ENCODE results near the gene NIBAN1.

Gene NIBAN1

DNA sequence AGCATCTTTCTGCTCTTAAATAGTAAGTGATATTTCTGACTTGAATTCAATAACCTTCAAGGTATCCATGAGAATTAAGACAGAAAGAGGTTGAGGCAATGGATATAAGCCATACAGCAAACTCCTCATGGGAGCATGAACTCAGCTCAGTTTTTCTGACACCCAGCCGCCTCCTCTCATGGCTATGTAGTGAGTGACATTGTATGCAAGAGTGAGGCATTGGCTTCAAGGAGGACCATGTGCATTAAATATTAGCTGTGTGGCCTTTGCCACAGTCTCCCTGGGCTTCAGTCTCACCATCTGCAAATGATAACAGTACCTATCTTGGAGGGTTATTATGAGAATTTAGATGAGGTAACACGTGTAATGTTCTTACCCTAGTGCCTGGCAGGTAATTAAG, 23.4 kb downstream of the NIBAN1 start:
- Histone ChIP-seq H4K91ac (ENCODE audit: low read depth, low read length, poor library complexity) (no peak overlapping the region), H3K27me3 (ENCODE audit: control insufficient read depth in 3 of 3, insufficient read depth in 3 of 3, low read depth in 1 of 3, low read length in 3 of 3) (no peaks in the 10 kb centered on the region), H3K14ac (ENCODE audit: low read length) (no peak overlapping the region), H2BK12ac (ENCODE audit: low read length) (no peak overlapping the region), H3K4me2 (ENCODE audit: insufficient read depth, low read length, poor library complexity, severe bottlenecking) (no peak overlapping the region), H3K4me1 (ENCODE audit: control insufficient read depth in 2 of 2, insufficient read depth in 1 of 2, low read depth in 1 of 2, low read length in 2 of 2) (peaks cover 0 to 2% of the 10 kb centered on the region in 2 donors), H2BK120ac (ENCODE audit: low read depth, low read length) (no peak overlapping the region), H2BK15ac (ENCODE audit: low read length) (no peak overlapping the region), H2AFZ (ENCODE audit: low read length) (no peak overlapping the region), H2AK5ac (ENCODE audit: low read depth, low read length) (no peak overlapping the region), H4K8ac (ENCODE audit: low read depth, low read length) (no peak overlapping the region), H2BK5ac (ENCODE audit: low read length) (no peak overlapping the region), H3K4me3 (ENCODE audit: low read length in 2 of 2) (no peak overlapping the region), H3K27ac (replicated peaks; ENCODE audit: low read length) (no peak overlapping the region), H3K9ac (ENCODE audit: low read depth, low read length, poor library complexity) (no peak overlapping the region), H3K23ac (ENCODE audit: low read depth, low read length, poor library complexity) (no peak overlapping the region), H3K18ac (ENCODE audit: low read length) (no peak overlapping the region), H3K36me3 (replicated peaks in 1 of 2; ENCODE audit: control insufficient read depth in 2 of 2, insufficient read depth in 2 of 2, low read length in 2 of 2) (no peaks in the 10 kb centered on the region), H3K79me1 (ENCODE audit: low read depth, low read length) (no peaks in the 10 kb centered on the region), H3K9me3 (replicated peaks in 1 of 2; ENCODE audit: control insufficient read depth in 2 of 2, insufficient read depth in 1 of 2, low read depth in 1 of 2, low read length in 2 of 2) (no peaks in the 10 kb centered on the region), H3K4ac (ENCODE audit: low read length) (no peak overlapping the region)
- no peak for DNase-seq (ENCODE audit: low spot score)
- WGBS, 2 donors (ENCODE audit: extremely low coverage in 2 of 2, insufficient read length in 2 of 2, insufficient replicate concordance in 1 of 2) = no CpG with 5 or more reads among the region's 2 CpGs

DNA sequence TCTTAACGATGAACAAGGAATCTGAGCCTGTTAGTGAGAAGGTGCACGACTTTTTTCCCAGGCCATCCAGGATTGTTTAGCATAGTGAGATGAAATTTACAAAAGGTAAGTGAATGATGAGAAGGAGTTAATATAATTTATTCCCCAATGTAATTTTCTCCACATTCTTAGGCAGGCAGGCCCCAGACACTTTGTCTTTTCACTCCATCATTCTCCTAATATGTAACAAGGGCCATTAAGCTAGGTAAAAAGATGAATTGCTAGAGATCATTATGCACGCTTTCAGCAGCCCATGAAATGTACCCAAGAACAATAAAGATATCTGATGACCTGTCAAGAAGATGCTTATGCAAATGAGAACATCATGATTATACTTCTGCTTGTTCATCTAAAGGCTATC, 24.1 kb downstream of the NIBAN1 start:
- H2BK120ac ChIP-seq (ENCODE audit: low read depth, low read length) = no peak overlapping the region
- no peak overlapping the region for H4K8ac ChIP-seq (ENCODE audit: low read depth, low read length)
- peaks cover 0 to 2% of the 10 kb centered on the region in 2 donors for H3K4me1 ChIP-seq (ENCODE audit: control insufficient read depth in 2 of 2, insufficient read depth in 1 of 2, low read depth in 1 of 2, low read length in 2 of 2)
- H3K4me2 ChIP-seq (ENCODE audit: insufficient read depth, low read length, poor library complexity, severe bottlenecking) = no peak overlapping the region
- no peak overlapping the region for H3K9ac ChIP-seq (ENCODE audit: low read depth, low read length, poor library complexity)
- no peak overlapping the region for H2BK5ac ChIP-seq (ENCODE audit: low read length)
- H3K36me3 ChIP-seq (replicated peaks in 1 of 2; ENCODE audit: control insufficient read depth in 2 of 2, insufficient read depth in 2 of 2, low read length in 2 of 2) = no peaks in the 10 kb centered on the region
- H3K4me3 ChIP-seq (ENCODE audit: low read length in 2 of 2) = no peak overlapping the region
- no peak overlapping the region for H3K14ac ChIP-seq (ENCODE audit: low read length)
- no peak overlapping the region for H2BK12ac ChIP-seq (ENCODE audit: low read length)
- H2BK15ac ChIP-seq (ENCODE audit: low read length) = no peak overlapping the region
- no CpG with 5 or more reads among the region's 3 CpGs for whole genome bisulfite sequencing, 2 donors (ENCODE audit: extremely low coverage in 2 of 2, insufficient read length in 2 of 2, insufficient replicate concordance in 1 of 2)
- H3K4ac ChIP-seq (ENCODE audit: low read length) = no peak overlapping the region
- no peak overlapping the region for H2AK5ac ChIP-seq (ENCODE audit: low read depth, low read length)
- H3K23ac ChIP-seq (ENCODE audit: low read depth, low read length, poor library complexity) = no peak overlapping the region
- no peaks in the 10 kb centered on the region for H3K27me3 ChIP-seq (ENCODE audit: control insufficient read depth in 3 of 3, insufficient read depth in 3 of 3, low read depth in 1 of 3, low read length in 3 of 3)
- no peak overlapping the region for H3K18ac ChIP-seq (ENCODE audit: low read length)
- H3K79me1 ChIP-seq (ENCODE audit: low read depth, low read length) = no peaks in the 10 kb centered on the region
- no peak for DNase-seq (ENCODE audit: low spot score)
- H4K91ac ChIP-seq (ENCODE audit: low read depth, low read length, poor library complexity) = no peak overlapping the region
- H2AFZ ChIP-seq (ENCODE audit: low read length) = no peak overlapping the region
- no peak overlapping the region for H3K27ac ChIP-seq (replicated peaks; ENCODE audit: low read length)
- no peaks in the 10 kb centered on the region for H3K9me3 ChIP-seq (replicated peaks in 1 of 2; ENCODE audit: control insufficient read depth in 2 of 2, insufficient read depth in 1 of 2, low read depth in 1 of 2, low read length in 2 of 2)

DNA sequence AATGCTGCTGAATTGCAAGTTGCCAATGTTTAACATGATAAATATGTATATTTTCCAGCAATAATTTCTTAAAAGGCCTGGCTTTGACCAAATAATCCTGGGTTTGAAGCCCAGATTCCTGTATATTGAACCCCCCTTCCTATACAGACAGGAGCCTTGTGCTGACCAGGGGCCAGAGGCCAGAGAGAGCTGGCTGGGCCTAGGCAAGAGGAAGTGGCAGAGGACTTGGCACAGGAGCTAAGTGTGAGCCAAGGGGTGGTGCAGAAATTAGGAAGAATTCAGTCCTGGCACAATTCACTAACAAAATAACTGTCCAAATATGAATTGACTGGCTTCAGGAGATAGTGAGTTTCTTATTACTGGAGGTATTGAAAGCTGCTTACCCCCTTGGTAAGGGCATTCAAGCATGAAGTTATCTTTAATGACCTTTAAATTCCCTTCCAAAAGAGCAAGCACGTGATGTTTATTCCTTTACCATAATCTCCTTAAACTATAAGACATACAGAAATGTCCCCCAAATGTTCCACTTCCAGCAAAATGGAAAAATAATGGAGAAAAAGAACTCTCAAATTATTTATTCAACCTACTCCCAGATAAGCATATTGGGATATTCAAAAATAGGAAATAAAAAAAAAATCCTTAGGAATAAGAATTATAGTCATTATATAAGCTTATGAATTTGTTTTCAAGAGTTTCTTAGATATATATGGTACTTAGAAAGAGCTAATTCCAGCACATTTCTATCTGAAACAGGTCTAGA, 26.6 kb downstream of the NIBAN1 start:
- Histone ChIP-seq H3K9ac (ENCODE audit: low read depth, low read length, poor library complexity) (no peak overlapping the region), H2BK15ac (ENCODE audit: low read length) (no peak overlapping the region), H4K8ac (ENCODE audit: low read depth, low read length) (no peak overlapping the region), H3K4ac (ENCODE audit: low read length) (no peak overlapping the region), H2BK5ac (ENCODE audit: low read length) (no peak overlapping the region), H2AFZ (ENCODE audit: low read length) (no peak overlapping the region), H3K9me3 (replicated peaks in 1 of 2; ENCODE audit: control insufficient read depth in 2 of 2, insufficient read depth in 1 of 2, low read depth in 1 of 2, low read length in 2 of 2) (no peaks in the 10 kb centered on the region), H2BK120ac (ENCODE audit: low read depth, low read length) (no peak overlapping the region), H3K27me3 (ENCODE audit: control insufficient read depth in 3 of 3, insufficient read depth in 3 of 3, low read depth in 1 of 3, low read length in 3 of 3) (no peaks in the 10 kb centered on the region), H3K36me3 (replicated peaks in 1 of 2; ENCODE audit: control insufficient read depth in 2 of 2, insufficient read depth in 2 of 2, low read length in 2 of 2) (no peaks in the 10 kb centered on the region), H3K4me3 (ENCODE audit: low read length in 2 of 2) (no peak overlapping the region), H2BK12ac (ENCODE audit: low read length) (no peak overlapping the region), H3K18ac (ENCODE audit: low read length) (no peak overlapping the region), H3K23ac (ENCODE audit: low read depth, low read length, poor library complexity) (no peak overlapping the region), H2AK5ac (ENCODE audit: low read depth, low read length) (no peak overlapping the region), H3K4me1 (ENCODE audit: control insufficient read depth in 2 of 2, insufficient read depth in 1 of 2, low read depth in 1 of 2, low read length in 2 of 2) (peaks cover 0 to 2% of the 10 kb centered on the region in 2 donors), H4K91ac (ENCODE audit: low read depth, low read length, poor library complexity) (no peak overlapping the region), H3K14ac (ENCODE audit: low read length) (no peak overlapping the region), H3K79me1 (ENCODE audit: low read depth, low read length) (no peaks in the 10 kb centered on the region), H3K27ac (replicated peaks; ENCODE audit: low read length) (no peak overlapping the region), H3K4me2 (ENCODE audit: insufficient read depth, low read length, poor library complexity, severe bottlenecking) (no peak overlapping the region)
- no CpG with 5 or more reads among the region's 1 CpG for WGBS, 2 donors (ENCODE audit: extremely low coverage in 2 of 2, insufficient read length in 2 of 2, insufficient replicate concordance in 1 of 2)
- DNase-seq (ENCODE audit: low spot score) = no peak

DNA sequence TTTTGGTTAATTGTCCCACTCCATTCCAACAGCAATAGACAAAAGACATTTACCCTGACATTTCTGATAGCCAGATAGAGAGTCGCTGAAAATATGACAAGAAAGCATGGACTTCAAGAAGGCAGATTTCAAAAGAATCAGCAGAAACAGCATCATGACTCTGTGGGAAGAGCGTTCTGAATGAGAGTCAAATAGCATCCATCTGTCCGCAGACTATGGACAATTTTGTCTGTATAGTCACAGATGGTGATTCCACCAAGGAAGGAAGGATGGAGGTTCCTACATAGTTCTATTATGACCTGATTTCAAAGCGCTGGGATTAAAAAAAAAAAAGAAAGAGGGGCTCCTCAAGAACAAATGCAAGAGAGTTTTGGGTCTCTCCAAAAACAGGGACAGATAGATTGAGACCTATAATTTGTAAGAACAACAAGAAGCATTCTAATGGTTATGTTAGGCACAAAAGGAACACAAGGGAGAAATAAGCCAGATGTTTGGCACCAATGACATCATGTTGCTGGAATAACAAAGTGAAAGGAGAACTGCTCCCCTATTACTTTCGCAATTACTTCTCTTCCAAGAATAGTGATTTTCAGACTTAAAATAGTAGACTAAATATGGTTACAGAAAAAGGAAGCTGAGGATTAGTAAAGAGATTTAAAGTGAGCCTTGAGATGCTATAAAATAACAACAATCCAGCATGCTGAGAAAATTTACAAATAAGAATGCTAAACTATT, 28.5 kb downstream of the NIBAN1 start:
- Histone ChIP-seq H3K18ac (ENCODE audit: low read length) (no peak overlapping the region), H3K14ac (ENCODE audit: low read length) (no peak overlapping the region), H3K79me1 (ENCODE audit: low read depth, low read length) (no peaks in the 10 kb centered on the region), H3K36me3 (replicated peaks in 1 of 2; ENCODE audit: control insufficient read depth in 2 of 2, insufficient read depth in 2 of 2, low read length in 2 of 2) (no peaks in the 10 kb centered on the region), H3K27ac (replicated peaks; ENCODE audit: low read length) (no peak overlapping the region), H2BK5ac (ENCODE audit: low read length) (no peak overlapping the region), H2AFZ (ENCODE audit: low read length) (no peak overlapping the region), H3K4me1 (ENCODE audit: control insufficient read depth in 2 of 2, insufficient read depth in 1 of 2, low read depth in 1 of 2, low read length in 2 of 2) (peaks cover 0 to 2% of the 10 kb centered on the region in 2 donors), H2BK15ac (ENCODE audit: low read length) (no peak overlapping the region), H3K23ac (ENCODE audit: low read depth, low read length, poor library complexity) (no peak overlapping the region), H2BK12ac (ENCODE audit: low read length) (no peak overlapping the region), H4K8ac (ENCODE audit: low read depth, low read length) (no peak overlapping the region), H3K4me2 (ENCODE audit: insufficient read depth, low read length, poor library complexity, severe bottlenecking) (no peak overlapping the region), H3K4ac (ENCODE audit: low read length) (no peak overlapping the region), H3K4me3 (ENCODE audit: low read length in 2 of 2) (no peak overlapping the region), H3K27me3 (ENCODE audit: control insufficient read depth in 3 of 3, insufficient read depth in 3 of 3, low read depth in 1 of 3, low read length in 3 of 3) (no peaks in the 10 kb centered on the region), H3K9ac (ENCODE audit: low read depth, low read length, poor library complexity) (no peak overlapping the region), H4K91ac (ENCODE audit: low read depth, low read length, poor library complexity) (no peak overlapping the region), H2AK5ac (ENCODE audit: low read depth, low read length) (no peak overlapping the region), H3K9me3 (replicated peaks in 1 of 2; ENCODE audit: control insufficient read depth in 2 of 2, insufficient read depth in 1 of 2, low read depth in 1 of 2, low read length in 2 of 2) (no peaks in the 10 kb centered on the region), H2BK120ac (ENCODE audit: low read depth, low read length) (no peak overlapping the region)
- WGBS, 2 donors (ENCODE audit: extremely low coverage in 2 of 2, insufficient read length in 2 of 2, insufficient replicate concordance in 1 of 2) = no CpG with 5 or more reads among the region's 5 CpGs
- no peak for DNase-seq (ENCODE audit: low spot score)
